ENCODE measurements around the gene PRKAG1.

PRKAG1 gene

GRCh38 chr12:48980389-48980952 lies 38.1 kb downstream of the PRKAG1 start:
- DNase-seq = no peak

GRCh38 chr12:48979602-48980388 lies 38.8 kb downstream of the PRKAG1 start:
- no peak for DNase-seq

GRCh38 chr12:48978741-48979601 lies 39.6 kb downstream of the PRKAG1 start:
- DNase-seq = no peak

GRCh38 chr12:48978291-48978740 lies 40.3 kb downstream of the PRKAG1 start, which contains the start of gene WNT1:
Gene WNT1, plus strand, starts transcription at chr12:48978322. Its CDS starts 329 bp downstream, at chr12:48978651.
- no peak for DNase-seq

GRCh38 chr12:48977290-48978281 lies 41.0 kb downstream of the PRKAG1 start:
- no peak for DNase-seq

- DNase-seq = no peak
These were observed 44.5 kb downstream of the PRKAG1 start for GRCh38 chr12:48973941-48974673.

GRCh38 chr12:48973531-48973930 lies 45.0 kb downstream of the PRKAG1 start:
- no peak for DNase-seq

GRCh38 chr12:48972952-48973483 lies 45.6 kb downstream of the PRKAG1 start:
- no peak for DNase-seq

- no peak for DNase-seq
These were observed 46.2 kb downstream of the PRKAG1 start for GRCh38 chr12:48972213-48972951.

GRCh38 chr12:48970702-48971334 lies 47.8 kb downstream of the PRKAG1 start:
- no peak for DNase-seq

GRCh38 chr12:48969833-48970701 lies 48.5 kb downstream of the PRKAG1 start:
- DNase-seq = no peak

- DNase-seq = no peak
These were observed 49.3 kb downstream of the PRKAG1 start for GRCh38 chr12:48969160-48969771.

GRCh38 chr12:48968467-48968866 lies 50.1 kb downstream of the PRKAG1 start:
- DNase-seq = no peak

GRCh38 chr12:48967991-48968390 lies 50.6 kb downstream of the PRKAG1 start:
- DNase-seq = no peak

GRCh38 chr12:48966177-48966895 lies 52.2 kb downstream of the PRKAG1 start:
- no peak for DNase-seq

GRCh38 chr12:48965298-48965838 lies 53.2 kb downstream of the PRKAG1 start:
- no peak for DNase-seq

GRCh38 chr12:48961801-48962200 lies 56.8 kb downstream of the PRKAG1 start:
- no peak for DNase-seq
